Epithelial cell of esophagus (primary cell): ENCODE data around the gene NOVA2.

ENCODE experiments used
- DNase-seq: peaks from one replicate; pipeline ENCODE4 v3.0.0; 2010; ENCODE audit warnings: low read depth
- H3K4me3 ChIP-seq: 2 replicates; pipeline ENCODE4 v1.5.1; 2011; ENCODE audit warnings: mild to moderate bottlenecking, low read length, control low read depth
- CTCF ChIP-seq: IDR thresholded peaks from 2 replicates; pipeline ENCODE4 v1.5.1; 2011; ENCODE audit warnings: low read depth, mild to moderate bottlenecking, low read length, control low read depth, inconsistent platforms; ENCODE audit not compliant: insufficient read depth; ENCODE audit errors: missing control alignments

The NOVA2 gene

GRCh38 chr19:45934551-45935230 is 39.0 kb downstream of the NOVA2 start:
- no peak for DNase-seq

GRCh38 chr19:45933759-45934158 is 39.9 kb downstream of the NOVA2 start:
- no peak for DNase-seq
- H3K4me3 ChIP-seq: no peak overlapping the region
- TF ChIP-seq CTCF: no peak

More at GRCh38 chr19:45934551-45935230, 39.0 kb downstream of the NOVA2 start:
- no peak overlapping the region for H3K4me3 ChIP-seq
- TF ChIP-seq CTCF: no peak

- DNase-seq: no peak
- no peak overlapping the region for H3K4me3 ChIP-seq
- no peak for TF ChIP-seq CTCF
Measured at GRCh38 chr19:45931055-45931454, 42.6 kb downstream of the NOVA2 start.

- no peak for DNase-seq
- H3K4me3 ChIP-seq: no peak overlapping the region
Measured at GRCh38 chr19:45929247-45929646, 44.4 kb downstream of the NOVA2 start.

GRCh38 chr19:45927565-45928261 is 46.0 kb downstream of the NOVA2 start:
- no peak overlapping the region for H3K4me3 ChIP-seq
- DNase-seq: peak; percentile 91
- peak; percentile 10 for TF ChIP-seq CTCF

More at GRCh38 chr19:45929247-45929646, 44.4 kb downstream of the NOVA2 start:
- no peak for TF ChIP-seq CTCF

- TF ChIP-seq CTCF: no peak
- DNase-seq: peak; percentile 66
Measured at GRCh38 chr19:45924891-45925447, 48.7 kb downstream of the NOVA2 start.

More at GRCh38 chr19:45924891-45925447, 48.7 kb downstream of the NOVA2 start:
- no peak overlapping the region for H3K4me3 ChIP-seq
